ENCODE results near the gene OBSL1. TPM values are rescaled to one million over a fixed set of nuclear protein-coding genes. Genes with fewer than 3 reads are reported as not detected.

Gene OBSL1
- total and polyA plus RNA-seq, 7 donors, result 10.3 to 134 (median 38.7) TPM

DNA sequence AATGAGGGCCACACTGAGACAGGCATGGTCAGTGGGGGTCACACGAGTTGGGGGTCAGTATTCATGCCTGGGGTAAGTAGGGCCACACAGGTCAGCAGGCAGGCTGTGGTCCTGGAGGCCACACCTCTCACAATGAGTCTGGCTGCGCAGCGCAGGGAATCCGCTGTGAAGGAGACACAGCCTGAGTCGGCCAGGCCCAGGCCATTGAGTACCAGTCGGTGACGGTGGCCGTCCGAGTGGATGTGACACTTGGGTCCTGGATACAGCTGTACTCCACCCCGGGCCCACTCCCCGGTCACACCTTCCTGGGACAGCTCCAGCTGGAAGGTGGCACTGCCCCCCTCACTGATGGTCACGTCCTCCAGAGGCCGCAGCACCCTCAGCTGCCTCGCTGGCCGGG, 17.0 kb downstream of the OBSL1 start:
- TF ChIP-seq, protein P1, sequence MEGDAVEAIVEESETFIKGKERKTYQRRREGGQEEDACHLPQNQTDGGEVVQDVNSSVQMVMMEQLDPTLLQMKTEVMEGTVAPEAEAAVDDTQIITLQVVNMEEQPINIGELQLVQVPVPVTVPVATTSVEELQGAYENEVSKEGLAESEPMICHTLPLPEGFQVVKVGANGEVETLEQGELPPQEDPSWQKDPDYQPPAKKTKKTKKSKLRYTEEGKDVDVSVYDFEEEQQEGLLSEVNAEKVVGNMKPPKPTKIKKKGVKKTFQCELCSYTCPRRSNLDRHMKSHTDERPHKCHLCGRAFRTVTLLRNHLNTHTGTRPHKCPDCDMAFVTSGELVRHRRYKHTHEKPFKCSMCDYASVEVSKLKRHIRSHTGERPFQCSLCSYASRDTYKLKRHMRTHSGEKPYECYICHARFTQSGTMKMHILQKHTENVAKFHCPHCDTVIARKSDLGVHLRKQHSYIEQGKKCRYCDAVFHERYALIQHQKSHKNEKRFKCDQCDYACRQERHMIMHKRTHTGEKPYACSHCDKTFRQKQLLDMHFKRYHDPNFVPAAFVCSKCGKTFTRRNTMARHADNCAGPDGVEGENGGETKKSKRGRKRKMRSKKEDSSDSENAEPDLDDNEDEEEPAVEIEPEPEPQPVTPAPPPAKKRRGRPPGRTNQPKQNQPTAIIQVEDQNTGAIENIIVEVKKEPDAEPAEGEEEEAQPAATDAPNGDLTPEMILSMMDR (IDR thresholded peaks at IDR 0.05), result no peak
- intact Hi-C loops (cut with DNase I), result no loop called here
- no peak overlapping the region for H3K4me3 ChIP-seq
- ATAC-seq (no peak), DNase-seq (no peak)
- 85 to 95% (median 90%) methylated on average over 12 to 15 of the region's 15 CpGs for WGBS, 3 donors
- H3K9me3 ChIP-seq, result no peaks in the 10 kb centered on the region
- no peaks in the 10 kb centered on the region for H3K27me3 ChIP-seq (ENCODE audit: insufficient read depth in 3 of 3, low read length in 2 of 3)
- peaks cover 10% of the 10 kb centered on the region for H3K4me1 ChIP-seq
- no peak overlapping the region for H3K27ac ChIP-seq
- H3K36me3 ChIP-seq (ENCODE audit: insufficient read depth in 1 of 2, low read depth in 1 of 2), result peaks cover 0 to 40% of the 10 kb centered on the region in 2 donors

DNA sequence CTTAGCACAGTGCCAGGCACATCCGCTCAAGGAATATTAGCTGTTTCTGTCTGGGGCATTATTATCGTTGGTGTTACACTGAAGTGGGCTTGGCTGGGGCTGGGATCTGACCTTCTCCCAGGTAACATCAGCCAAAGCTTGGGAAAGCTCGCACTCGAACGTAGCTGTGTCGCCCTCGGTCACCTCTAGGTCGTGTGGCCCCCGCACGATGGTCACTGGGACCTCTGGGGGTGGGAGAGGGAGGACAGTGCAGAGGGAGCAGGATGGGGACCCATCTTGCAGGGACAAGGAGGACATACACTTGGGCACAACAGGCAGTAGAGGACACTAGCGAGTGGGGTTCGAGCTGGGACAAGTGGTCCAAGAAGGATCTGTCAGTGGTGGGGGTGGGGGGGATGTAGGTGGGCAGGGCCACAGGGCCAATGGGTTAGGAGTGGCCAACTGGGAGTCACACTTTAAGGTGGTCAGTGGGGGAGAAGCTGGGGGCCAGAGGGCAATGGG, 17.8 kb downstream of the OBSL1 start:
- H3K36me3 ChIP-seq (ENCODE audit: insufficient read depth in 1 of 2, low read depth in 1 of 2), result peaks cover 0 to 32% of the 10 kb centered on the region in 2 donors
- H3K27ac ChIP-seq, result no peak overlapping the region
- no peaks in the 10 kb centered on the region for H3K27me3 ChIP-seq (ENCODE audit: insufficient read depth in 3 of 3, low read length in 2 of 3)
- DNase-seq (no peak), ATAC-seq (no peak)
- WGBS, 3 donors, result 80 to 83% (median 83%) methylated on average over 12 of the region's 12 CpGs
- TF ChIP-seq, protein P1 (IDR thresholded peaks at IDR 0.05), result no peak
- intact Hi-C loops (cut with DNase I), result no loop called here
- H3K9me3 ChIP-seq, result no peaks in the 10 kb centered on the region
- H3K4me3 ChIP-seq, result no peak overlapping the region
- H3K4me1 ChIP-seq, result peaks cover 10% of the 10 kb centered on the region

DNA sequence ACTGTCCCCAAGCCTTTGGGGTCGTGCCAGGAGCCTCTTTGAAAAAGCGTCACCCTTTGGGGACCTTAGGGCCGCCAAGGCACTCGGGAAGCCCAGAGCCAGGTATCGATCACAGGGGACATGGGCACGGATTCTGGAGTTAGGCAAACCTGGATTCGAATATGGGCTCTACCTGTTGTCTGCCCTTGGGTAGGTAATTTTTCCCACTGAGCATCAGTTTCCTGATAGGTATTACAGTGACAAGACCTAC, 18.2 kb downstream of the OBSL1 start:
- peak overlapping the region; percentile 72 for H3K4me3 ChIP-seq
- TF ChIP-seq, protein P1 (IDR thresholded peaks at IDR 0.05), result no peak
- no peaks in the 10 kb centered on the region for H3K27me3 ChIP-seq (ENCODE audit: insufficient read depth in 3 of 3, low read length in 2 of 3)
- H3K4me1 ChIP-seq, result peaks cover 10% of the 10 kb centered on the region
- ATAC-seq (no peak), DNase-seq (no peak)
- intact Hi-C loops (cut with DNase I), result no loop called here
- no peak overlapping the region for H3K27ac ChIP-seq
- H3K9me3 ChIP-seq, result no peaks in the 10 kb centered on the region
- peaks cover 0 to 28% of the 10 kb centered on the region in 2 donors for H3K36me3 ChIP-seq (ENCODE audit: insufficient read depth in 1 of 2, low read depth in 1 of 2)
- WGBS, 3 donors, result 27 to 34% (median 28%) methylated on average over 7 of the region's 7 CpGs

DNA sequence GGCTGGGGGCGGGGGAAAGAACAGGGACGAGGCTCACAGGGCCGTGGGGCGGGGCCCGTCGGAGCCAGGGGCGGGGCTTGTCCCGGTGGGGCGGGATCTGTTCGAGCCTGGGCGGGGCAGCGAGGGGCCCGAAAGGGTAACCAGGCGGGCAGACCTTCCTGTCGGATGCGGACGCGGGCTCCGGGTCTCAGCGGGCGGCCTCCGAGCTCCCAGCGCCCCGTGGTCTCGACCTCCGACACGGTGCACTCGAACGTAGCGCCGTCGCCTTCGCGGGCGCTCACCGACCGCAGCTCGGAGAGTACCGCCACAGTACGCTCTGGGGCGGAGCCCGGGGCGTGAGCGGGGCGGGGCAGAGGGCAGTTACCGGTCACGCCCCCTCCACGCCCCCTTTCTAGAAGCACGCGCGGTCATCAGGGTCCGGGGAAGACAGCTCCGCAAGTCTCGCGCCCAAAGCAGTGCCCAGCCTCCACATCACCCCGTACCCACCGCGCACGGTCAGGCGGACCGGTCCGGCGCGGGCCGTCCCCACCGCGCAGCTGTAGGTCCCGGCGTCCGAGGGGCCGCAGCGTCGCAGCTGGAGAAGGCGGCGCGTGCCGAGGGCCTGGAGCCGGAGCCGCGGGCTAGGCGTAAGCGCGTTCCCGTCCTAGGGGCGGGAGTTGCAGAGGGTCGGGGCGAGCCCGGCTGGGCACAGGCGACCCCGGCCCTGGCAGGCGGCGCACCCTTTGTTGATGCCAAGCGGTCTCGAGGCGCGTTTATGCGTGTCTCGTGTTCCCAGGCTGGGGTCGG, 18.8 kb downstream of the OBSL1 start:
- peaks cover 0 to 23% of the 10 kb centered on the region in 2 donors for H3K36me3 ChIP-seq (ENCODE audit: insufficient read depth in 1 of 2, low read depth in 1 of 2)
- H3K9me3 ChIP-seq, result no peaks in the 10 kb centered on the region
- WGBS, 3 donors, result 2 to 7% (median 3%) methylated on average over 77 to 99 of the region's 99 CpGs
- peaks cover 10% of the 10 kb centered on the region for H3K4me1 ChIP-seq
- peak overlapping the region; percentile 72 for H3K4me3 ChIP-seq
- no peaks in the 10 kb centered on the region for H3K27me3 ChIP-seq (ENCODE audit: insufficient read depth in 3 of 3, low read length in 2 of 3)
- ATAC-seq, result peak; percentile 88 to 95 (median 90)
- TF ChIP-seq, protein P1 (IDR thresholded peaks at IDR 0.05), result no peak
- intact Hi-C loops (cut with DNase I), result no loop called here
- DNase-seq, result peak; percentile 86 to 91
- peak overlapping the region; percentile 41 for H3K27ac ChIP-seq

All from psoas muscle (tissue), 8 donors.